H9 (cell line): ENCODE results near the gene FGFR3. TPM values are rescaled to one million over a fixed set of nuclear protein-coding genes. Genes with fewer than 3 reads are reported as not detected.

Source experiments
- DNase-seq: peaks from one replicate; pipeline ENCODE4 v3.0.0-alpha.2; 2017
- H2AFZ ChIP-seq: one replicate; pipeline ENCODE4 v1.6.1; 2013; ENCODE audit warnings: mild to moderate bottlenecking, low read length, control low read depth, moderate library complexity
- H2AK5ac ChIP-seq: 2 replicates; pipeline ENCODE4 v1.6.1; 2013; ENCODE audit warnings: low read length, control low read depth, mixed read lengths; ENCODE audit not compliant: insufficient read length
- H2BK120ac ChIP-seq: one replicate; pipeline ENCODE4 v1.6.1; 2013; ENCODE audit warnings: low read depth, mild to moderate bottlenecking, low read length, control low read depth, inconsistent platforms; ENCODE audit not compliant: poor library complexity, severe bottlenecking
- H2BK12ac ChIP-seq: 2 replicates; pipeline ENCODE4 v1.6.1; 2013; ENCODE audit warnings: low read length, control low read depth, mixed read lengths, low read depth; ENCODE audit not compliant: insufficient read length
- H2BK15ac ChIP-seq: 2 replicates; pipeline ENCODE4 v1.6.1; 2013; ENCODE audit warnings: low read depth, low read length, control low read depth
- H2BK20ac ChIP-seq: one replicate; pipeline ENCODE4 v1.6.1; 2013; ENCODE audit warnings: low read depth, mild to moderate bottlenecking, low read length, control low read depth, inconsistent platforms; ENCODE audit not compliant: poor library complexity, severe bottlenecking
- H2BK5ac ChIP-seq: 2 replicates; pipeline ENCODE4 v1.6.1; 2013; ENCODE audit warnings: low read length, control low read depth, mixed read lengths; ENCODE audit not compliant: insufficient read length
- H3K14ac ChIP-seq: 2 replicates; pipeline ENCODE4 v1.6.1; 2013; ENCODE audit warnings: low read length, control low read depth; ENCODE audit not compliant: insufficient read depth
- H3K18ac ChIP-seq: 2 replicates; pipeline ENCODE4 v1.6.1; 2013; ENCODE audit warnings: low read depth, mild to moderate bottlenecking, mixed read lengths, low read length, control low read depth; ENCODE audit not compliant: insufficient read length
- H3K23ac ChIP-seq: 2 replicates; pipeline ENCODE4 v1.6.1; 2013; ENCODE audit warnings: low read length, control low read depth, mixed read lengths, low read depth; ENCODE audit not compliant: insufficient read length
- H3K23me2 ChIP-seq: 2 replicates; pipeline ENCODE4 v1.6.1; 2013; ENCODE audit warnings: low read depth, mild to moderate bottlenecking, mixed read lengths, low read length, control low read depth; ENCODE audit not compliant: insufficient read length, poor library complexity, severe bottlenecking
- H3K27ac ChIP-seq: 2 replicates; pipeline ENCODE4 v1.5.1; 2013; ENCODE audit warnings: low read length, control low read depth, mixed read lengths, low read depth; ENCODE audit not compliant: insufficient read length
- H3K27me3 ChIP-seq: 2 replicates; pipeline ENCODE4 v1.6.1; 2013; ENCODE audit warnings: low read length, control low read depth, inconsistent platforms; ENCODE audit not compliant: insufficient read depth
- H3K4ac ChIP-seq: 2 replicates; pipeline ENCODE4 v1.6.1; 2013; ENCODE audit warnings: low read depth, mild to moderate bottlenecking, control low read depth, inconsistent platforms, low read length, moderate library complexity
- H3K4me1 ChIP-seq: 2 replicates; pipeline ENCODE4 v1.6.1; 2013; ENCODE audit warnings: low read length, control low read depth, inconsistent platforms; ENCODE audit not compliant: insufficient read depth
- H3K4me2 ChIP-seq: 2 replicates; pipeline ENCODE4 v1.6.1; 2013; ENCODE audit warnings: low read length, control low read depth, mixed read lengths; ENCODE audit not compliant: insufficient read length, insufficient read depth
- H3K56ac ChIP-seq: 2 replicates; pipeline ENCODE4 v1.6.1; 2013; ENCODE audit warnings: low read depth, mild to moderate bottlenecking, mixed read lengths, low read length, control low read depth; ENCODE audit not compliant: insufficient read length
- H3K79me1 ChIP-seq: 2 replicates; pipeline ENCODE4 v1.6.1; 2013; ENCODE audit warnings: low read depth, mild to moderate bottlenecking, moderate library complexity, low read length, control low read depth, inconsistent platforms; ENCODE audit not compliant: insufficient read depth, poor library complexity, severe bottlenecking
- H3K79me2 ChIP-seq: 2 replicates; pipeline ENCODE4 v1.6.1; 2013; ENCODE audit warnings: low read length, control low read depth, inconsistent platforms; ENCODE audit not compliant: insufficient read depth
- H3K9ac ChIP-seq: 2 replicates; pipeline ENCODE4 v1.6.1; 2013; ENCODE audit warnings: low read length, control low read depth, mixed read lengths; ENCODE audit not compliant: insufficient read length; ENCODE audit errors: extremely low read depth
- H3K9me3 ChIP-seq: one replicate; pipeline ENCODE4 v1.6.1; 2013; ENCODE audit warnings: low read depth, low read length, inconsistent platforms; ENCODE audit not compliant: control insufficient read depth
- H3T11ph ChIP-seq: one replicate; pipeline ENCODE4 v1.6.1; 2013; ENCODE audit warnings: mild to moderate bottlenecking, low read length, control low read depth, inconsistent platforms
- H4K20me1 ChIP-seq: one replicate; pipeline ENCODE4 v1.6.1; 2013; ENCODE audit not compliant: control insufficient read depth, insufficient read length, insufficient read depth
- H4K5ac ChIP-seq: 2 replicates; pipeline ENCODE4 v1.6.1; 2013; ENCODE audit warnings: low read depth, mild to moderate bottlenecking, mixed read lengths, low read length, control low read depth; ENCODE audit not compliant: insufficient read length
- H4K8ac ChIP-seq: replicated peaks from 2 replicates; pipeline ENCODE4 v1.6.1; 2013; ENCODE audit warnings: low read length, control low read depth, mixed read lengths, low read depth; ENCODE audit not compliant: insufficient read length
- H4K91ac ChIP-seq: 2 replicates; pipeline ENCODE4 v1.6.1; 2013; ENCODE audit warnings: low read depth, mild to moderate bottlenecking, moderate library complexity, mixed read lengths, low read length, control low read depth; ENCODE audit not compliant: insufficient read length
- H3K27ac Mint-ChIP-seq, 3 experiments: 2 replicates in 2 of 3; 3 replicates in 1 of 3; pipeline ENCODE4 v1.8.0; 2020 to 2021; ENCODE audit warnings: mixed read lengths in 3 of 3, mild to moderate bottlenecking in 1 of 3, moderate library complexity in 1 of 3
- H3K27me3 Mint-ChIP-seq: 2 replicates; pipeline ENCODE4 v1.8.0; 2021; ENCODE audit warnings: low read depth, mild to moderate bottlenecking, moderate library complexity, mixed read lengths
- H3K36me3 Mint-ChIP-seq, 3 experiments: 2 replicates in 2 of 3; 3 replicates in 1 of 3; pipeline ENCODE4 v1.8.0; 2020 to 2021; ENCODE audit warnings: low read depth in 3 of 3, mixed read lengths in 3 of 3; ENCODE audit not compliant: insufficient read depth in 1 of 3
- H3K4me1 Mint-ChIP-seq, 2 experiments: 2 replicates each; pipeline ENCODE4 v1.8.0; 2020; ENCODE audit warnings: mixed read lengths in 2 of 2
- H3K4me3 Mint-ChIP-seq, 2 experiments: 2 replicates in 1 of 2; 3 replicates in 1 of 2; pipeline ENCODE4 v1.8.0; 2020 to 2021; ENCODE audit warnings: mild to moderate bottlenecking in 2 of 2, mixed read lengths in 2 of 2, moderate library complexity in 1 of 2
- H3K9me3 Mint-ChIP-seq, 2 experiments: 2 replicates in 1 of 2; 3 replicates in 1 of 2; pipeline ENCODE4 v1.8.0; 2020; ENCODE audit warnings: mild to moderate bottlenecking in 2 of 2, mixed read lengths in 2 of 2, moderate library complexity in 1 of 2
- WGBS: extraction: QIAGEN DNeasy Blood & Tissue Kit; methylation state at CpG from one replicate; pipeline ENCODE4 v1.1.7; 2013; ENCODE audit warnings: missing lambda C conversion rate, low lambda C conversion rate, mixed read lengths; ENCODE audit not compliant: insufficient read length; ENCODE audit errors: extremely low coverage; 5-methylcytosine and 5-hydroxymethylcytosine counted together
- total RNA-seq: library from RNA; stranded (reverse); gene quantifications from 2 replicates; pipeline ENCODE4 v1.2.1, GENCODE V29; 2021
- TF ChIP-seq, protein P1 (sequence below): fragments of 200-600 bp; sonication (generic); conservative IDR thresholded peaks from 3 replicates; pipeline ENCODE4 v1.8.0; 2021; ENCODE audit warnings: antibody characterized with exemption, mild to moderate bottlenecking

FGFR3 gene
- total RNA-seq, 1 experiment from 2014 or later: 75.7 TPM

DNA sequence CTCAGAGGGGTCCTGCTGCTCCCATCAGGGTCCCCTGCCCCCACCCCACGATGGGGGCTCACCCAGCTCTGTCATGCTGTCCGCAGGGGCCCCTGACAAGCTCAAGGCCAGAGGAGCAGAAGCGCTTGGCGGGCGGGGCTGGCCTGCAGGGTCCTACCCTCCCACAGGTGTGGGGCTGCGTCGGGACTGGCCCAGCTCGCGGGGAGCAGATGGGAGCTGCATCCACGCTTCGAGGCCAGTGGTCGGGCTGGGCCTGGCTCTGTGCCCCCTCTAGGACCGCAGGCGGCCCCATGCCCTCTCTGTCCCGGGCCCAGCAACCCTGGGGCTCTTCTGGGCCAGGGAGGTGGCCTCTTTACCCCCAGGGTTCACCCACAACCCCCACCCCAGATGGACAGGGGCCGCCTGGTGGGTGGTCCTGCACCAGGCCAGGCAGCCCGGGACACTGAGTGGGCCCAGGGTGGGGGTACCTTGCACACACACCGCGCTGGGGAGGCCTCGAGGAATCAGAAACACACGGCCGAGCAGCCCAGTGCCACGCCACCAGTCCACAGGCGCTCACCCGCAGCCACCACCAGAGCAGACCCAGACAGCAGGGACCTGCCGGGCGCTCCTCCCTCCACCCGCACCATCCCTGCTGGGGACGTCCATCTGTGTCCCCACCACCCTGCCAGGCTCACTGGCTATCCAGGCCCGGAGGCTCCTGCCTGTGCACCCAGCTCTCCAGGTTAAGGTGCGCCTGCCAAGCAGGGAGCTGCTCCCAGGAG is 41.8 kb upstream of the FGFR3 start:
- Histone ChIP-seq H3K14ac (no peak overlapping the region), H4K91ac (no peak overlapping the region), H3K27me3 (no peaks in the 10 kb centered on the region), H3K4me2 (no peak overlapping the region), H3K27ac (no peak overlapping the region), H3K79me2 (no peaks in the 10 kb centered on the region), H2BK15ac (no peak overlapping the region), H2AK5ac (no peak overlapping the region), H2BK5ac (no peak overlapping the region), H3K4ac (no peak overlapping the region), H3K18ac (no peak overlapping the region), H4K20me1 (no peaks in the 10 kb centered on the region), H3K4me1 (no peaks in the 10 kb centered on the region), H3K79me1 (no peaks in the 10 kb centered on the region), H3K9ac (no peak overlapping the region), H3K56ac (no peak overlapping the region), H4K8ac (no peak overlapping the region), H2BK20ac (no peak overlapping the region), H3K9me3 (no peaks in the 10 kb centered on the region), H3K23ac (no peak overlapping the region), H2BK12ac (no peak overlapping the region), H2BK120ac (no peak overlapping the region), H3T11ph (no peak overlapping the region), H4K5ac (no peak overlapping the region), H2AFZ (no peak overlapping the region), H3K23me2 (no peaks in the 10 kb centered on the region)
- WGBS: no CpG with 5 or more reads among the region's 31 CpGs
- Mint-ChIP-seq H3K4me1 (peaks cover 0 to 10% of the 10 kb centered on the region in 2 experiments; a peak in 1 of 4 replicates), H3K36me3 (no peaks in the 10 kb centered on the region), H3K4me3 (no peak overlapping the region; a peak in 1 of 5 replicates), H3K27ac (no peak overlapping the region), H3K9me3 (no peaks in the 10 kb centered on the region), H3K27me3 (no peaks in the 10 kb centered on the region)
- TF ChIP-seq, protein P1, sequence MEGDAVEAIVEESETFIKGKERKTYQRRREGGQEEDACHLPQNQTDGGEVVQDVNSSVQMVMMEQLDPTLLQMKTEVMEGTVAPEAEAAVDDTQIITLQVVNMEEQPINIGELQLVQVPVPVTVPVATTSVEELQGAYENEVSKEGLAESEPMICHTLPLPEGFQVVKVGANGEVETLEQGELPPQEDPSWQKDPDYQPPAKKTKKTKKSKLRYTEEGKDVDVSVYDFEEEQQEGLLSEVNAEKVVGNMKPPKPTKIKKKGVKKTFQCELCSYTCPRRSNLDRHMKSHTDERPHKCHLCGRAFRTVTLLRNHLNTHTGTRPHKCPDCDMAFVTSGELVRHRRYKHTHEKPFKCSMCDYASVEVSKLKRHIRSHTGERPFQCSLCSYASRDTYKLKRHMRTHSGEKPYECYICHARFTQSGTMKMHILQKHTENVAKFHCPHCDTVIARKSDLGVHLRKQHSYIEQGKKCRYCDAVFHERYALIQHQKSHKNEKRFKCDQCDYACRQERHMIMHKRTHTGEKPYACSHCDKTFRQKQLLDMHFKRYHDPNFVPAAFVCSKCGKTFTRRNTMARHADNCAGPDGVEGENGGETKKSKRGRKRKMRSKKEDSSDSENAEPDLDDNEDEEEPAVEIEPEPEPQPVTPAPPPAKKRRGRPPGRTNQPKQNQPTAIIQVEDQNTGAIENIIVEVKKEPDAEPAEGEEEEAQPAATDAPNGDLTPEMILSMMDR: no peak
- DNase-seq: no peak
